RPMI7951 (cell line): ENCODE results near the gene MMP17. TPM values are rescaled to one million over a fixed set of nuclear protein-coding genes. Genes with fewer than 3 reads are reported as not detected.
A peak's percentile ranks its signal among the peaks of the same experiment; 100 is the strongest.
"Not testable (repeated sequence)": the region's sequence is repeated elsewhere in the genome, so short reads cannot be mapped to it uniquely, and the experiment has no call there.

Experiments used
- DNase-seq: peaks from one replicate; pipeline ENCODE4 v3.0.0-alpha.2; 2012; ENCODE audit warnings: low read depth
- total RNA-seq: library from RNA; depleted of rRNA; stranded (reverse); fragments of >200 nt; shearing (Covaris generic); gene quantifications from 2 replicates; pipeline ENCODE4 v1.2.3, GENCODE V29; 2014

MMP17 gene
- total RNA-seq, 1 experiment from 2014 or later: 48.7 TPM

- DNase-seq: no peak
These were observed 35.7 kb downstream of the MMP17 start for GRCh38 chr12:131863711-131864396.

DNA sequence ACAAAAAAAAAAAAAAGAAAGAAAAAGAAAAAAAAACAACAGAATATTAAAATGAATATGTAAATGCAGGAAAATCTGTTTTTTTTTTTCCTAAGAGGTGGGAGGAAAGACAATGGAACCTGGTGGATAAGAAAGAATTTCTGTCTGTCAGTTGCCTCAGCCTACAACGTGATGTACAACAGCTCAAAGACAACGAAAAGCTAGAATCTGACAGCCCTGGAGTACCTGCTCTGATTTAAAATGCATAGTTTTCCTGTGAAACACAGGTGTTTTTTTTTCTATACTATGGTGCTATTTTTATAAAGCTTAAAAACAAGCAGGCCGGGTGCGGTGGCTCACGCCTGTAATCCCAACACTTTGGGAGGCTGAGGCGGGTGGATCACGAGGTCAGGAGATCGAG lies 36.3 kb downstream of the MMP17 start:
- no peak for DNase-seq

DNA sequence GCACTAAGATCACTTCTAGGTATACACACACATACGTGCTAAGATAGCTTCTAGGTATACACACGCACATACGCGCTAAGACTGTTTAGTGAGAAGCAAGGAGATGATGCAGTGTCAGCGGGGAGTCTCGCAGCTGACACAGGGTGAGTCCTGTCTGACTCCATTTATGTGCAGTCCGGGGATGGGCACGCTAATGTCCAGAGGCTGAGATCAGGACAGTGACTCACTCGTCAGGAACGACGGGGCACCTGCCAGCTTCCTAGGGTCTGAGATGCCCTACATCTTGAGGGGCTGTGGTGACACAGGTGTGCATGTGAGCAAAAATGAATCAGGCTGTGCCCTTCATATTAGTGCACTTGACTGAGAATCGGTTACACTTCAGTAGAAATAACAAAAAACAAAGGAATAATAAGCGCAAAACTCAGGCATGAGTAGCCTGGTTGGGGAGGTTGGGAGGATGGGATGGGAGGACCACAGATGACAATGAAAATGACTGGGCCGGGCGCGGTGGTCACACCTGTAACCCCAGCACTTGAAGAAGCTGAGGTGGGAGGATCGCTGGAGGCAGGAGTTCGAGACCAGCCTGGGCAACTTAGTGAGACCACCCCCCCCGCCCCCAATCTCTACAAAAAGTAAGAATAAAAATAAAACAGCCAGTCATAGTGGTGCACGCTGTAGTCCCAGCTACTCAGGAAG lies 37.1 kb downstream of the MMP17 start:
- DNase-seq: peak; percentile 86

DNA sequence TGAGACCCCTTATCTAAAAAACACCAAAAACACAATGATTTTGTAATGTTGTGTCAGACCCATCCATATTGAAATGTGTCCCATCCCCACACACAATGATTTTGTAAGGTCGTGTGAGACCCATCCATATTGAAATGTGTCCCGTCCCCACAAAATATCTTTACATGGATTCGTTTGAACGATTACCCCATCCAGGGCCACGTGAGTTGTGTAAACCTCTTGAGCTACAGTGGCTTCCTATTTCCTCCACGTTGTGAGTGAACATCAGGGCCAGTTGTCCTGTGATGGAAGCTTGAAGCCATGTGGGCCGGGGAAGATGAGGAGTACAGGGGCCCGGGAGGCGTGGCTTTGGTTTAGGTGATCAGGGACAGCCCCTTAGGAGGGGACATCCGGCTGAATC lies 39.3 kb downstream of the MMP17 start:
- DNase-seq: no peak

DNA sequence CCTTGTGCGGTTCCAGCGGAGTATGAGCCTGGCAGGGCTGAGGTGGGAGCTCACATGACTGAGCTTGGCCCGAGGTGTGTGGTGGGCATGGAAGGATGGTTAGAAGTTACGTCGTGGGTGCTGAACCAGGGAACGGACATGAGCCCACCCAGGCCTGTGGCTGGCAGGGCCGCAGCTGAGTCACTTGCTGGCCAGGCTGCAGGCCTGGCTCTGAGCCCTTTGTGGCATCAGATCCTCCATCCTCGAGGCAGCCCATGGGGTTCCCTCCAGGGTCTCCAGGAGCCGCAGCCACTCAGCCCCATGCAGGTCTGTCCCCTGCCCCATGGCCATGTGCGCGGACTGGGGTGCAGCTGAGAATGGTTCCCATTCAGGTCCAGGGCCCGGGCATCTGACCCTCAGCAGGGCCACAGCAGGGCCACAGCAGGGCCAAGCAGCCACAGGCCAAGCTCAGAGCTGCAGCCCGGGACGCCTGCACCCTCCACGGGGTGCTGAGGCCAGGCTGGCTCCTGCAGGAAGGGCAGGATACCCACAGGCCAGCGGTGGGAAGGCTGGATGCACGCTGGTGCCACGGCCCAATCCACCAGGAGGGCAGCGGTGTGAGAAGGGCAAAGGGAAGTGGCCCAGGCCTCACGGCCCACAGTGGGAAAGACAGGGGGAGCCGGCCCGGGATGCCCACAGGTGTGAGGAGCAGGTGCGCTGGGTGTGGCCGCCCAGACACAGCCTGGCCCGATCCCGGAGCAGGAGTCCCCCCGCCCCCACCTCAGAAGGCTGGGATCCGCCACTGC lies 39.9 kb downstream of the MMP17 start:
- peak; percentile 54 for DNase-seq

GRCh38 chr12:131869871-131870418 lies 41.8 kb downstream of the MMP17 start:
- peak; percentile 64 for DNase-seq

- DNase-seq: no peak
These were observed 43.5 kb downstream of the MMP17 start for GRCh38 chr12:131871677-131872076.

DNA sequence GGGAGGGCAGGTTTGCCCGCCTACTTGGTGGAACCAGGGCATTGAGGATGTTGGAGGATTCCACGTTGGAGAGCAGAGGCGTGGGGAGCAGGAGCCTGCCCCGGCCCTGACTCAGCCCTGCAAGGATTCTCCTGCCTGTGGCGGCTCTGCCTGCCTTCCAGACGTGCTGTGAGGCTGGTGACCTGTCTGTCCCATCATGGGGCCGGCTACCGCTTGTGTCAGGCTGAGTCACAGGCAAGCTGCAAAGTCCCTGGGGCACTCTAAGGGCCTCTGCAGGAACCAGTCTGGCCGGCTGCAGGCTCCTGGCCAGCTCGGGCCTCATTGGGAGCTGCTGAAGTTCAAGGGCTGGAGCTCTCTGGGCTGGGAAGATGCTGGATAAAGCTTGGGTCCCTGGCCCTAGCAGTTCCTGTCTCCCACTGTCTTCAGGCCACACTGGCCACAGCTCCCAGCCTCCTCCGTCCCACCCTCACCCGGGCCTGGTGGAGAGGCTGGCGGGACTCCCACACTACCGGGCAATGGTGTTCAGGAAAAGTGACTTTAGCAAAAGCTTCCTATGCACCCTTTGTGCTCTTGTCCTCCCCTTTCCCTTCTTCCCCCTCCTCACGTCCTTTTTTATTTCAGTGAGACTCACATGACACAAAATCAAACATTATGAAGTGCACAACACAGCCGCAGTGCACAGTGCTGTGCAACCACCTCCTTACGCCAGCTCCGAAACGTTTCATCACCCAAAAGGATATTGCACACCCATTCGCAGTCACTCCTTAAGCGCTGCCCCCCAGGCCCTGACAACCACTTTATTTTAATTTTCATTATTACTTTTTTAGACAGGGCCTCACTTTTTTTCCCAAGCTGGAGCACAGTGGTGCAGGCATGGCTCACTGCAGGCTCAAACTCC lies 44.2 kb downstream of the MMP17 start:
- peak; percentile 98 for DNase-seq

DNA sequence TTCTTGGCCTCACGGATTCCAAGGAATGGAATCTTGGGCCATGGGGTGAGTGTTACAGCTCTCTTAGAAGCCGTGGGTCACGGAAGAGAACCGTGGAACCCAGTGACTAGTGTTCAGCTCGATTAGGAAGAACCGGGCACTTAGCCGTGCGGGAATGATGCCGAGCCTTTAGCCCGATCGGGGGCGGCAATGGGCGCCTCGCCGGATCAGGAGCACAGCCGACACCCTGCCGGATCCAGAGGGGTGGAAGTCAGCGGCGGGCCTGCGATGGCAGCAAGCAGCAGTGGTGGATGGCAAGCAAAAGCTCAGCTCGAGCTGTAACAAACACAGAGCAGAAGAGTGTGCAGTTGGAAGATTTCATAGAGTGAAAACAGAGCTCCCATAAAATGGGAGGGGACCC lies 45.1 kb downstream of the MMP17 start:
- DNase-seq: no peak

DNA sequence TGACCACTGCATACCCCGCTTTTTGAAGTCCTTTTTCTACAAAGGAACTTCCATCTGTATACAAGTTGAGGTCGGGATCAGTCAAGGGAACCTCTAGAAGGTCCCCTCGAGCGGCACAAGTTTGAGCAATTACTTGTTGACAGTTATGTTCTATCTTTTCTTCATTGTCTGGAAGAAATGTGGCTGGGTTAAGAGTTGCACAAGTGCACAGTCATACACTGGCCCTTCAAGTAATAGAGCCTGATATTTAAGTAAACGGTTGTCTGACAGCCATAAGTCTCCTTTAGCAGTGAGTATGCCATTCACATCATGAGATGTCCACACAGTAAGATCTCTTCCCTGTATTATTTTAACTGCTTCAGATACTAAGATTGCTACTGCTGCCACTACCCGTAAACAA lies 46.8 kb downstream of the MMP17 start:
- not testable (repeated sequence) for DNase-seq

GRCh38 chr12:131877216-131877615 lies 49.0 kb downstream of the MMP17 start:
- DNase-seq: peak; percentile 92

DNA sequence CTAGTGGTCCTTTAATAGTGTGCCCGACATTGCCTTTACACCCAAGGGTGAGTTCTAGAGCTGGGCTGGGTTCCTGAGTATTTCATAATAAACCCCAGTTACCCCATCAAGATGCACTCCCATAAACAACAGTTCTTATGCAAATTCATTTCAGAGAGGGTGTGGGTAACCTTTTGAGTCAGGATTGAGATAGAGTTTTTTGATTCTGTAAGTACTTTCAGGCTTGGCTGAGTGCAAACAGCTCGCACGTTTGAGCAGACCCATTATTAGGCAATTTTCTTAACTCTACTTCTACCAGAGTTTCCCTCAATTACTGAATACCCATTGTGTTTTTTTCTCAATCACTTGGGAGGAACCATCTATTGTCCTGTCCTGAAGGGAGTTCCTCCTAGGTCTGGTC lies 50.2 kb downstream of the MMP17 start:
- not testable (repeated sequence) for DNase-seq

DNA sequence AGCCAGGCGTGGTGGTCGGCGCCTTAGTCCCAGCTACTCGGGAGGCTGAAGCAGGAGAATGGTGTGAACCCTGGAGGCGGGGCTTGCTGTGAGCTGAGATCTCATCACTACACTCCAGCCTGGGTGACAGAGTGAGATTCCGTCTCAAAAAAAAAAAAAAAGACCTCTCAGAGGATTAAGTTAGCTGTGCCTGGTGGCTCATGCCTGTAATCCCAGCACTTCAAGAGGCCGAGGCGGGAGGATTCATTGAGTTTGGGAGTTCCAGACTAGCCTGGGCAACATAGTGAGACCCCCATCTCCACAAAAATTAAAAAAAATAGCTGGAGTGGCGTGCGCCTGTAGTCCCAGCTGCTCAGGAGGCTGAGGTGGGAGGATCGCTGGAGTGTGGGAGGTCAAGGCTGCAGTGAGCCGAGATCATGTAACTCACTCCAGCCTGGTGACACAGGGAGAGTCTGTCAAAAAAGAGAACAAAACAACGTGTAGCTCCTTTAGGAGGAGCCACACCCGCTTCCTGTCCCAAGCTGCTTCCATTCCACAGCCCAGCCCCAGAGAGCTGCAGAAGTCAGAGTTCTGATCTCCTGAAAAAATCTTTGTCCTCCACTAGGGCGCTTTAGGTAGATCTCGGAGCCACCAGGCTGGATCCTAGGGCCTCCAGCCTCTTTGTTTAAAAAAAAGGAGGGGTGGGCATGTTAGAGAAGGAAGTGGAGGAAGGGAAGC lies 54.8 kb downstream of the MMP17 start:
- no peak for DNase-seq

DNA sequence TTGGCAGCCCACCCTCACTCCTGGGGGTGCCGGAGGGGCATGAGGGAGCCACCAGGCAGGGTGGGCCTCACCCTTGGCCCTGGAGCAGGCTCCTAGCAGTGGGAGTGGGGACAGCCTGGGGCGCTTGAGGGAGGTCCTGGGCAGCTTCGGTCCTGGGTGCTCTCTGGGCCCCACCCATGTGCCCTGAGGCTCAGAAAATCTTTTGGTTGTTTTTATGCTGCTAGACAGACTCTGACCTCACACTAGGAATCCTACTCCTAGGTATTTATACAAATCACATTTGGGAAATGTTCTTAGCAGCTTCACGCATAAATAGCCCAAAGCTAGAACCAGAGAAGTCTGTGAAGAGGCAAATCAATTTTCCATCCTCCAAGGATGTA lies 55.3 kb downstream of the MMP17 start:
- DNase-seq: no peak

GRCh38 chr12:131885076-131885475 lies 56.9 kb downstream of the MMP17 start:
- DNase-seq: not testable (repeated sequence)

DNA sequence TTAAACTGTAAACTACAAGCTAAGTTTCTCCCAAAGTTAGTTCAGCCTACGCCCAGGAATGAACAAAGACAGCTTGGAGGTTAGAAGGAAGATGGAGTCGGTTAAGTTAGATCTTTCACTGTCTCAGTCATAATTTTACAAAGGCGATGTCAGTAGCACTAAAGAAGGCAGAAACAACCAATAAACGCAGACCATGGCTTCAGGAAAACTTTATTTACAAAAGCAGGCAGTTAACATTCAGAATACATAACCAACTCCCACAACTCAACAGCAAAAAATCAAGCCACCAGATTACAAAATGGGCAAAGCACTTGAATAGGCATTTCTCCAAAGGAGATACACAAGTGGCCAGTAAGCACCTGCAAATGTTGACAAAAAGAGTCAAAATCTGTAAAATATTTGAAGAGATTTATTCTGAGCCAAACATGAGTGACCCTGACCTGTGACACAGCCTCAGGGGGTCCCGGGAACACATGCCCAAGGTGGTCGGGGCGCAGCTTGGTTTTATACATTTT lies 57.4 kb downstream of the MMP17 start:
- no peak for DNase-seq

DNA sequence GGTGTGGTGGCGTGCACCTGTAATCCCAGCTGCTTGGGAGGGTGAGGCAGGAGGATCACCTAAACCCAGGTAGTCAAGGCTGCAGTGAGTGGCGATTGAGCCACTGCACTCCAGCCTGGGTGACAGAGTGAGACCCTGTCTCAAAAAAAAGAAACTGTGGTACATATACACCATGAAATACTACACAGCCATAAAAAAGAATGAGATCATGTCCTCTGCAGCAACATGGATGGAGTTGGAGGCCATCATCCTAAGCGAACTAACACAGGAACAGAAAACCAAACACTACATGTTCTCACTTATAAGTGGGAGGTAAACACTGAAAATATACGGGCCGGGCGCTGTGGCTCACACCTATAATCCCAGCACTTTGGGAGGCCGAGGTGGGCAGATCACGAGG lies 63.5 kb downstream of the MMP17 start:
- DNase-seq: not testable (repeated sequence)

DNA sequence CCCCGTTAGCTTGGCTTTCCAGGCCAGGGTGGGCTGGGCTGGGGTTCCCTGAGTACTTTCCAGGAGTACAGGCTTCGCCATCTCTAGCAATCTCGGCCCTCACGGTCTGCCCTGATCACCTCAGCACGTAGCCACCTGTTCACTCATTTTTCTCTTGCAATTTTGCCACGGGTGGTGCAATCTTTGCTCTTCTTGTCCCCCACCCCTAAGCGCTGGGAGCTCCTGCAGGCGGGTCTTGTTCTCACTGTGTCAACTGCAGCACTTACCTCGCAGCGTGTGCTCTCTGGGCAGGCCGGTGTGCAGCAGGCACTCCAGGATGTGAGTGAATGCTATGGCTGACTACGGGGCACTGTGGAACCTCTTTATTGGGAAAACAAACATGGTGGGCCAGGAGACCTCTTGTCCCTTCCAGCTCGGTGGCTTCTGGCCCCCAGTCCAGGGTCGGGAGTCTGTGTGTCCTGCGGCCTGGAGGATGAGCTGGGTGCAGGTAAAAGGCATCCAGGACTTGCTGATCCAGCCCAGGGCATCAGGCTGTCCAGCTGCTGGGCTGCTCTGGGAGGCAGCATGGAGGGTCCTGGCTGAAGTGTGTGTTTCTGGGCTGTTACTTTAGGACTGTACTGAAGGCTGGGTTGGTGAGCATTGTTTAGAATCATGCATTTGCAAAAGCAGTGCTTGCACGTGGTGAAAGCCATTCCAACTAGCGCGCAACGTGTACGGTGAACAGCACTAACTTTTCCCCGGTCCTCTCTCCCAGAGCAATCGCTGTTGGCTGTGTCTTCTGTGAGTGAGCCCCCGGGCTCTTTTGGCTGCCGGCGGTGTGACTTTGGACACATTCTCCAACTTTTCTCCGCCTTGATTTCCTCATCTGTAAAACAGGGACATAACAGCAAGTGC lies 64.8 kb downstream of the MMP17 start:
- DNase-seq: no peak

DNA sequence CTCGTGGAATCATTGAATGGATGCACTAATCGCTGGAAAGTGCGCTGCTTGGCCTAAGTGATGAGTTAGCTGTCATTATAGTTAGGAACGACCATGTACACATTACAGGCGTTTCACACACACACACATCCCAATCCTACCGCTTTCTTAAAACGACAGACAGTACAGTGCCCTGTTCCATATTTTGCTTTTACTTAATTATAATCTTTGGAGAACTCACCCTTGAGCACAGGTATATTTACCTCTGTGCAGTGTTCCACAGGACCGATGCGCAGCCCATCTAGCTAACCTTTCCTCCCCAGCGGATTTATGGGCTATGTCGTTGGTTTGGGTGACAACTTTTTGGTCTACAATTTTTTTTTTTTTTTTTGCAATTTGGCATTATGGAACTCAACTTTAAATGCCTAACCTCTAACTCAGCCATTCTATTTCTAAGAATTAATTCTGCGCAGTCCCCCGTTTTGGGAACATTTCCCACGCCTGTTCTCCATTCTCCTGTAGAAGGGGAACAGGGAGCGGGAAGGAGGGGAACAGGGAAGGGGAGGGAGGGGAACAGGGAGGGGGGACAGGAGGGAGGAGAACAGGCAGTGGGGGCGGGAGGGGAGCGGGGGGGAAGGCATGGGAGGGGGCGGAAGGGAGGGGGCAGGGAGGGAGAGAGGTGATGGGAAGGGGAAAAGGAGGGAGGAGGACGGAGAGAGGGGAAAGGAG lies 65.6 kb downstream of the MMP17 start:
- DNase-seq: no peak
